ENCODE measurements around the gene PTK7. TPM values are rescaled to one million over a fixed set of nuclear protein-coding genes. Genes with fewer than 3 reads are reported as not detected.

The PTK7 gene
- total RNA-seq, 1 donor from 2014 or later, result 68.0 TPM

DNA sequence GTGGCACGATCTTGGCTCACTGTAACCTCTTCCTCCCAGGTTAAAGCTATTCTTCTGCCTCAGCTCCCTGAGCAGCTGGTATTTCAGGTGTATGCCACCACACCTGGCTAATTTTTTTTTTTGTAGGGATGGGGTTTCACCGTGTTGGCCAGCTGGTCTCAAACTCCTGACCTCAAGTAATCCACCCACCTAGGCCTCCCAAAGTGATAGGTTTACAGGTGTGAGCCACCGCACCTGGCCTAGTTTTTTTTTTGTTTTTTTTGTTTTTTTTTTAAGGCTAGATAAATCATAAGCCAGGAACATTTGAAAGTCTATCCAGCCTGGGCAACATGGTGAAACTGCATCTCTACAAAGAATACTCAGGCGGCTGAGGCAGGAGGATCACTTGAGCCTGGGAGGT is 43.8 kb upstream of the PTK7 start:
- Histone ChIP-seq H3K9ac (no peak overlapping the region), H4K20me1 (ENCODE audit: low read depth) (peaks cover 11% of the 10 kb centered on the region), H3K79me2 (ENCODE audit: low read depth) (no peaks in the 10 kb centered on the region), H3K4me2 (no peak overlapping the region), H3K27ac (no peak overlapping the region), H3K4me3 (no peak overlapping the region), H3K9me3 (ENCODE audit: low read depth) (no peaks in the 10 kb centered on the region), H3K4me1 (no peaks in the 10 kb centered on the region), H2AFZ (replicated peaks) (no peak overlapping the region), H3K36me3 (peaks cover 7% of the 10 kb centered on the region), H3F3A (ENCODE audit: low read depth) (peaks cover 25% of the 10 kb centered on the region), H3K27me3 (no peaks in the 10 kb centered on the region)
- no peak overlapping the region for H3K27ac Mint-ChIP-seq
- DNase-seq (ENCODE audit: low spot score), result no peak
- TF ChIP-seq EZH2phosphoT487 (IDR thresholded peaks at IDR 0.05) (no peak), EZH2 (IDR thresholded peaks at IDR 0.05) (no peak)
- TF ChIP-seq, protein P1, sequence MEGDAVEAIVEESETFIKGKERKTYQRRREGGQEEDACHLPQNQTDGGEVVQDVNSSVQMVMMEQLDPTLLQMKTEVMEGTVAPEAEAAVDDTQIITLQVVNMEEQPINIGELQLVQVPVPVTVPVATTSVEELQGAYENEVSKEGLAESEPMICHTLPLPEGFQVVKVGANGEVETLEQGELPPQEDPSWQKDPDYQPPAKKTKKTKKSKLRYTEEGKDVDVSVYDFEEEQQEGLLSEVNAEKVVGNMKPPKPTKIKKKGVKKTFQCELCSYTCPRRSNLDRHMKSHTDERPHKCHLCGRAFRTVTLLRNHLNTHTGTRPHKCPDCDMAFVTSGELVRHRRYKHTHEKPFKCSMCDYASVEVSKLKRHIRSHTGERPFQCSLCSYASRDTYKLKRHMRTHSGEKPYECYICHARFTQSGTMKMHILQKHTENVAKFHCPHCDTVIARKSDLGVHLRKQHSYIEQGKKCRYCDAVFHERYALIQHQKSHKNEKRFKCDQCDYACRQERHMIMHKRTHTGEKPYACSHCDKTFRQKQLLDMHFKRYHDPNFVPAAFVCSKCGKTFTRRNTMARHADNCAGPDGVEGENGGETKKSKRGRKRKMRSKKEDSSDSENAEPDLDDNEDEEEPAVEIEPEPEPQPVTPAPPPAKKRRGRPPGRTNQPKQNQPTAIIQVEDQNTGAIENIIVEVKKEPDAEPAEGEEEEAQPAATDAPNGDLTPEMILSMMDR (IDR thresholded peaks at IDR 0.05), result no peak
- H3K9me3 Mint-ChIP-seq, result no peaks in the 10 kb centered on the region
- peaks cover 30% of the 10 kb centered on the region for H3K36me3 Mint-ChIP-seq
- H3K4me1 Mint-ChIP-seq, result peaks cover 7% of the 10 kb centered on the region
- peaks cover 3% of the 10 kb centered on the region for H3K27me3 Mint-ChIP-seq (ENCODE audit: insufficient read depth, low read depth)
- H3K4me3 Mint-ChIP-seq, result no peak overlapping the region

DNA sequence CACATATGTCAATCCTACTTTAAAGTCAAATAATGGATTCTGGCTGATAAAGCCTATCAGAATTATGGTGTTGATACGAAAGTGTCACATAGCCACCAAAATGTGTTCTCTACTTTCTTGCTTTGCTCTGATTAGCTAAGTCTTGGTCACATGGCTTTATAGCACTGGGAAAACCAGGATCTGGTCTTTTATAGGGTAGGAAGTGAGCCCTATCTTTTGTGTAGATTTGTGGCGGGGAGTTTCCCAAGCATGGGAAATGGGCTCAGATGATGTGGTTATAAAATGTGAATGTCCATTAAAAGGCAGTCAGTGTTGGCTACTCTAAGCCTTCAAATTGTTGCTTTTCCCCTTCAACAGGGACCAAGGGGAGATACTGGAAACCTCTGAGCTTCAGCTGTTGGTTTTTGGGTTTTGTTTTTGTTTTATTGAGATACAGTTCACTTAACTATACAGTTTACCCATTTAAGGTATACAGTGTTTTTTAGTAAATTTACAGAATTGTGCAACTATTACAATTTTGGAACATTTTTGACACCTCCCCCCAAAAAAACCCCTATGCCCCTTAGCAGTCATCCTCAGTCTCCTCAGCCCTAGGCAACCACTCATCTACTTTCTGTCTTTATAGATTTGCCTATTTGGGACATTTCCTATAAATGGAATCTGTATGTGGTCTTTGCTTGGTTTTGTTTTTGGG is 42.5 kb upstream of the PTK7 start:
- no peaks in the 10 kb centered on the region for H3K9me3 Mint-ChIP-seq
- Histone ChIP-seq H3K4me3 (no peak overlapping the region), H3K27ac (no peak overlapping the region), H3K4me1 (no peaks in the 10 kb centered on the region), H3K9me3 (ENCODE audit: low read depth) (no peaks in the 10 kb centered on the region), H3K36me3 (peaks cover 7% of the 10 kb centered on the region), H3K9ac (no peak overlapping the region), H2AFZ (replicated peaks) (no peak overlapping the region), H3K79me2 (ENCODE audit: low read depth) (no peaks in the 10 kb centered on the region), H3K4me2 (no peak overlapping the region), H3F3A (ENCODE audit: low read depth) (peaks cover 24% of the 10 kb centered on the region), H4K20me1 (ENCODE audit: low read depth) (peaks cover 11% of the 10 kb centered on the region), H3K27me3 (no peaks in the 10 kb centered on the region)
- peaks cover 7% of the 10 kb centered on the region for H3K4me1 Mint-ChIP-seq
- DNase-seq (ENCODE audit: low spot score), result no peak
- peaks cover 36% of the 10 kb centered on the region for H3K36me3 Mint-ChIP-seq
- H3K4me3 Mint-ChIP-seq, result no peak overlapping the region
- peaks cover 3% of the 10 kb centered on the region for H3K27me3 Mint-ChIP-seq (ENCODE audit: insufficient read depth, low read depth)
- TF ChIP-seq EZH2phosphoT487 (IDR thresholded peaks at IDR 0.05), result no peak
- H3K27ac Mint-ChIP-seq, result no peak overlapping the region

DNA sequence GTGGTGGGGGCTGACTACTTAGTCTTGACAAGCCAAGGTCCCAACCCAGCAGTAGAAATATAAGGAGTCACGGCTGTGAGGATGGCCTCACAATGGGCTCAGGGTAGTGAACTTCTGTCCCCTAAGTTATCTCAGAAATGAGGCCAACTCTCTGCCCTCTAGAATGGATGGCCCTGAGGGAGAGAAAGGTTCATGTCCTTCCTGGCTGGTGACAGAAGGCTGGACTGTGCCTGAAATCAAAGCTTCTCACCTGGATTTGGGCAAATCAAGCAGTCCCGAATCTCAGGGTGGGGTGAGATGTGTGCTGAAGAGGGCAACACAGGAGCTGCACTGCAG is 42.0 kb upstream of the PTK7 start:
- no peaks in the 10 kb centered on the region for H3K4me1 ChIP-seq
- no peak overlapping the region for H3K9ac ChIP-seq
- H3K4me1 Mint-ChIP-seq, result peaks cover 7% of the 10 kb centered on the region
- H3K27me3 ChIP-seq, result no peaks in the 10 kb centered on the region
- H3K27ac ChIP-seq, result no peak overlapping the region
- peaks cover 11% of the 10 kb centered on the region for H4K20me1 ChIP-seq (ENCODE audit: low read depth)
- no peaks in the 10 kb centered on the region for H3K79me2 ChIP-seq (ENCODE audit: low read depth)
- H3K9me3 Mint-ChIP-seq, result no peaks in the 10 kb centered on the region
- H3K4me2 ChIP-seq, result no peak overlapping the region
- peaks cover 24% of the 10 kb centered on the region for H3F3A ChIP-seq (ENCODE audit: low read depth)
- TF ChIP-seq EZH2phosphoT487 (IDR thresholded peaks at IDR 0.05) (no peak), EZH2 (IDR thresholded peaks at IDR 0.05) (no peak)
- TF ChIP-seq, protein P1 (IDR thresholded peaks at IDR 0.05), result no peak
- H3K27me3 Mint-ChIP-seq (ENCODE audit: insufficient read depth, low read depth), result peaks cover 3% of the 10 kb centered on the region
- no peak overlapping the region for H3K4me3 Mint-ChIP-seq
- peaks cover 36% of the 10 kb centered on the region for H3K36me3 Mint-ChIP-seq
- DNase-seq (ENCODE audit: low spot score), result no peak
- H2AFZ ChIP-seq (replicated peaks), result no peak overlapping the region
- H3K9me3 ChIP-seq (ENCODE audit: low read depth), result no peaks in the 10 kb centered on the region
- H3K36me3 ChIP-seq, result peaks cover 7% of the 10 kb centered on the region
- no peak overlapping the region for H3K27ac Mint-ChIP-seq
- no peak overlapping the region for H3K4me3 ChIP-seq

DNA sequence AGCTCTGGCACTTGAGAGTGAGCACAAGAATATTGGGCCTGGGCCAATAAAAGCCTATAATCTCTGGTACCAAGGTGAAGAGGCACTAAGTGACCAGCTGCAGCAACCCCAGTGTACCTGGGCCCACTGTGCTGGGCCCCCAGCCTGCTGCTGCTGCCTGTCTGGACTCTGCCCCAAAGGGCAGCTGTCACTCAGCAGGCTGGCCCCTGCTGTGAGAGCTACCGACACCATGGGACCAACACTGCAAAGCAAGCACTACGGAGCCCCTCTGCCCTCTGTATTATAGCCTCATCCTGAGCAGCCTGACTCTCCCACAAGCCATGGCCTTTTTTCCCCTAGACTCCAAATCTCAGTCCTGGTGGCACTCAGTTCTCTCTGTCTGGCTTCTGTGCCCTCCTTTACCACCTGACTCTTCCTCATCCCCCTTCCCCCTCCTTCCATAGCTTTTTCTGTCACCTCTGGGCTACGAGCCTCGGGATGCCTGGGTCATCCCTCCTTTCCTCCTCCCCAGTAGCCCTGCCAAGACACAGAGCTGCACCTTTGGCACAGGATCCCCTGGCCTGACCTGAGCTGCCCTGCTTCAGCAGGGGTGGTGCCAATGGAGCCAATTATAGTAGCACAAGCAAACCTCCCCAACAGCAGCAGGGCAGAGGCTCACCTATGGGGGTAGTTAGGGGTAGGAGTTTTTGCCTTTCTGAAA is 40.5 kb upstream of the PTK7 start:
- no peaks in the 10 kb centered on the region for H3K27me3 ChIP-seq
- H3K9ac ChIP-seq, result no peak overlapping the region
- H3K4me2 ChIP-seq, result no peak overlapping the region
- TF ChIP-seq EZH2phosphoT487 (IDR thresholded peaks at IDR 0.05) (no peak), EZH2 (IDR thresholded peaks at IDR 0.05) (no peak)
- TF ChIP-seq, protein P1 (IDR thresholded peaks at IDR 0.05), result no peak
- no peaks in the 10 kb centered on the region for H3K9me3 ChIP-seq (ENCODE audit: low read depth)
- DNase-seq (ENCODE audit: low spot score), result no peak
- Mint-ChIP-seq H3K9me3 (no peaks in the 10 kb centered on the region), H3K36me3 (peaks cover 34% of the 10 kb centered on the region), H3K4me3 (no peak overlapping the region), H3K27ac (no peak overlapping the region), H3K4me1 (peaks cover 7% of the 10 kb centered on the region), H3K27me3 (ENCODE audit: insufficient read depth, low read depth) (peaks cover 5% of the 10 kb centered on the region)
- H4K20me1 ChIP-seq (ENCODE audit: low read depth), result peaks cover 11% of the 10 kb centered on the region
- no peaks in the 10 kb centered on the region for H3K79me2 ChIP-seq (ENCODE audit: low read depth)
- peaks cover 23% of the 10 kb centered on the region for H3F3A ChIP-seq (ENCODE audit: low read depth)
- H3K36me3 ChIP-seq, result no peaks in the 10 kb centered on the region
- no peak overlapping the region for H3K27ac ChIP-seq
- no peak overlapping the region for H2AFZ ChIP-seq (replicated peaks)
- no peaks in the 10 kb centered on the region for H3K4me1 ChIP-seq
- H3K4me3 ChIP-seq, result no peak overlapping the region

All from neural progenitor cell (in vitro differentiated cells).